CD4-positive, CD25-positive, alpha-beta regulatory T cell (primary cell): ENCODE measurements around the gene SLC13A4. TPM values are rescaled to one million over a fixed set of nuclear protein-coding genes. Genes with fewer than 3 reads are reported as not detected.

Source experiments
- ATAC-seq, 2 donors: fragments of 150-1000 bp; cut with Tn5 transposase; one replicate each; pipeline ENCODE4 v1.10.0; 2021; ENCODE audit warnings: low read depth in 2 of 2, moderate number of reproducible peaks in 2 of 2, moderate library complexity in 1 of 2
- DNase-seq, 3 donors: peaks; one replicate each; pipeline versions ENCODE4 v3.0.0 to v3.0.0-alpha.2; 2012 to 2022; ENCODE audit warnings: mixed read lengths in 1 of 3
- H3K27ac ChIP-seq: one replicate; pipeline ENCODE4 v1.7.0; 2013; ENCODE audit warnings: mild to moderate bottlenecking, low read length; ENCODE audit not compliant: insufficient read depth, poor library complexity, severe bottlenecking
- H3K27me3 ChIP-seq: one replicate; pipeline ENCODE4 v1.7.0; 2013; ENCODE audit warnings: low read length; ENCODE audit not compliant: control insufficient read depth, insufficient read depth
- H3K36me3 ChIP-seq: one replicate; pipeline ENCODE4 v1.7.0; 2013; ENCODE audit warnings: mild to moderate bottlenecking, low read length, moderate library complexity; ENCODE audit not compliant: control insufficient read depth, insufficient read depth
- H3K4me1 ChIP-seq: 2 replicates; pipeline ENCODE4 v1.7.0; 2013; ENCODE audit warnings: mild to moderate bottlenecking, low read length; ENCODE audit not compliant: insufficient read depth, control insufficient read depth, poor library complexity, severe bottlenecking
- H3K4me3 ChIP-seq: one replicate; pipeline ENCODE4 v1.7.0; 2013; ENCODE audit warnings: low read depth, mild to moderate bottlenecking, low read length, moderate library complexity
- H3K9me3 ChIP-seq, 2 experiments: 1 replicate in 1 of 2; 2 replicates in 1 of 2; pipeline ENCODE4 v1.7.0; 2013; ENCODE audit warnings: low read length in 2 of 2, mild to moderate bottlenecking in 1 of 2, moderate library complexity in 1 of 2; ENCODE audit not compliant: control insufficient read depth in 2 of 2
- H3K27ac Mint-ChIP-seq, 3 donors: one replicate each; pipeline ENCODE4 v1.8.0; 2020 to 2022; ENCODE audit warnings: mild to moderate bottlenecking in 3 of 3, mixed read lengths in 3 of 3, moderate library complexity in 2 of 3
- H3K27me3 Mint-ChIP-seq: one replicate; pipeline ENCODE4 v1.8.0; 2022; ENCODE audit warnings: mild to moderate bottlenecking, mixed read lengths
- H3K36me3 Mint-ChIP-seq: one replicate; pipeline ENCODE4 v1.8.0; 2020; ENCODE audit warnings: mixed read lengths
- H3K4me1 Mint-ChIP-seq, 4 donors: one replicate each; pipeline ENCODE4 v1.8.0; 2020 to 2022; ENCODE audit warnings: mixed read lengths in 4 of 4, mild to moderate bottlenecking in 1 of 4
- H3K4me3 Mint-ChIP-seq, 4 donors: one replicate each; pipeline ENCODE4 v1.8.0; 2020 to 2022; ENCODE audit warnings: mild to moderate bottlenecking in 4 of 4, mixed read lengths in 4 of 4, moderate library complexity in 3 of 4
- H3K9me3 Mint-ChIP-seq, 7 donors: one replicate each; pipeline ENCODE4 v1.8.0; 2020 to 2022; ENCODE audit warnings: mixed read lengths in 7 of 7, mild to moderate bottlenecking in 3 of 7, moderate library complexity in 2 of 7
- polyA plus RNA-seq, 4 donors: library from polyadenylated mRNA; unstranded; fragments of 300-500 nt; fragmentation: Illumina TruSeq; gene quantifications; one replicate each; pipeline ENCODE4 v1.2.3, GENCODE V29; 2021
- total RNA-seq: library from RNA; stranded (reverse); gene quantifications from one replicate; pipeline ENCODE4 v1.2.3, GENCODE V29; 2022

SLC13A4 gene
- total and polyA plus RNA-seq, 5 donors from 2014 or later: 0.02 to 0.24 (median 0.03) TPM; not detected in 2

DNA sequence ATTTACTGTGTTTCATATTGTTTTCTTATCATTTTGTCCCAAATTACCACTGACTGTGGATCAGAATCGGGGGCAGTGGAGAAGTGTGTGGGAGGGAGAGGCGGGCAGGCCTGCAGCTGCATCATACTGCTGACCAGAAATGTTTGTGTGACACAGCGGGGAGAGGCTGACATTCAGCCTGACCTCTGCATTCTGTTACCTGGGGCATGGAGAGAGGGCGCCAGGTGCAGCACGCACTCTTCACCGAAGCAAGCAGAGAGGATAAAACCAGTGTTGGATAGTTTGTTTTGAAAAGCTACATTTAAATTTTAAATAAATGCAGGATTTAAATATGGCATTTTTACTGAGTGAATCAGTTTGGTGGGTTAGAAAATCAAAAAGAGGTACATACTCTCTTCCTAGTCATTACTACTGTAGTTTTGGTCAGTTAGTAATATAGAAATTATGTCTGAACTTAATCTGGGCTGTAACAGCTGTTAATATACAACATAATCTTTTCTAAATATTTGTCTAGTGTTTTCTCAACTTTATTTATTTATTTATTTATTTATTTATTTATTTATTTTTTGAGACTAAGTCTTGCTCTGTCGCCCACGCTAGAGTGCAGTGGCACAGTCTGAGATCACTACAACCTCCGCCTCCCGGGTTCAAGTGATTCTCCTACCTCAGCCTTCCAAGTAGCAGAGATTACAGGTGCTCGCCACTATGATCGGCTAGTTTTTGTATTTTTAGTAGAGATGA is 74.5 kb downstream of the SLC13A4 start:
- Mint-ChIP-seq H3K36me3 (peaks cover 10% of the 10 kb centered on the region), H3K9me3 (no peaks in the 10 kb centered on the region), H3K27ac (peak overlapping the region in 1 of 3 donors; percentile 54), H3K4me1 (no peaks in the 10 kb centered on the region), H3K4me3 (no peak overlapping the region), H3K27me3 (no peaks in the 10 kb centered on the region)
- Histone ChIP-seq H3K27ac (no peak overlapping the region), H3K4me1 (no peaks in the 10 kb centered on the region), H3K36me3 (peaks cover 5% of the 10 kb centered on the region), H3K9me3 (no peaks in the 10 kb centered on the region), H3K4me3 (no peak overlapping the region), H3K27me3 (no peaks in the 10 kb centered on the region)
- ATAC-seq: no peak
- DNase-seq: no peak

GRCh38 chr7:135650831-135651573 is 77.0 kb downstream of the SLC13A4 start:
- Histone ChIP-seq H3K27me3 (no peaks in the 10 kb centered on the region), H3K4me1 (no peaks in the 10 kb centered on the region), H3K36me3 (peaks cover 28% of the 10 kb centered on the region), H3K27ac (no peak overlapping the region), H3K9me3 (no peaks in the 10 kb centered on the region), H3K4me3 (no peak overlapping the region)
- peaks cover 17% of the 10 kb centered on the region for H3K36me3 Mint-ChIP-seq
- H3K27ac Mint-ChIP-seq: peak overlapping the region in 2 of 3 donors; percentile 37 to 71
- no peaks in the 10 kb centered on the region for H3K4me1 Mint-ChIP-seq
- no peaks in the 10 kb centered on the region for H3K27me3 Mint-ChIP-seq
- H3K9me3 Mint-ChIP-seq: no peaks in the 10 kb centered on the region
- DNase-seq: no peak
- no peak overlapping the region for H3K4me3 Mint-ChIP-seq
- ATAC-seq: no peak

- H3K27ac ChIP-seq: no peak overlapping the region
- Mint-ChIP-seq H3K9me3 (peaks cover 0 to 1% (median 0%) of the 10 kb centered on the region in 7 donors), H3K4me1 (peaks cover 0 to 8% (median 3%) of the 10 kb centered on the region in 4 donors), H3K4me3 (no peak overlapping the region), H3K27ac (no peak overlapping the region), H3K36me3 (peaks cover 30% of the 10 kb centered on the region), H3K27me3 (no peaks in the 10 kb centered on the region)
- H3K9me3 ChIP-seq: no peaks in the 10 kb centered on the region
- no peaks in the 10 kb centered on the region for H3K27me3 ChIP-seq
- DNase-seq (no peak), ATAC-seq (no peak)
- no peaks in the 10 kb centered on the region for H3K4me1 ChIP-seq
- peaks cover 49% of the 10 kb centered on the region for H3K36me3 ChIP-seq
- H3K4me3 ChIP-seq: no peak overlapping the region
Observed at GRCh38 chr7:135648235-135648634, 79.8 kb downstream of the SLC13A4 start.

DNA sequence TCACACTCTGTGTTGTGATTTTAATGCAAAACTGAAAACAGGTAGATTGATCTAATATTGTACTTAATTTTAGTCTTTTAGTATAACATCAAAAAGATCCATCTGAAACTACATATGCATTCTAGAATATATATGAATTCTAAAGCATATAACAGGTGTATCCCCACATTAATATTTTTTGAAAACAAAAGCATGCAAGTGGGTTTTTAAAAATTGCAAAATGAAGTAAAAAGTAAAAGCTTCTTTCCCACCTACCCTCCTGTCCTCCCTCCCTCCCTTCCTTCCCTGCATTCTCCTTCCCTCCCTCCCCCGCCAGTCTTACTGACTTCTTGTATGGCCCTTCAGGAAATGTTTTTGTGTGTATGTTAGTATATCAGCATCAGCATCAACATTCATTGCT is 80.2 kb downstream of the SLC13A4 start:
- Histone ChIP-seq H3K27ac (no peak overlapping the region), H3K36me3 (peaks cover 54% of the 10 kb centered on the region), H3K4me1 (no peaks in the 10 kb centered on the region), H3K4me3 (no peak overlapping the region), H3K27me3 (no peaks in the 10 kb centered on the region), H3K9me3 (no peaks in the 10 kb centered on the region)
- Mint-ChIP-seq H3K27me3 (no peaks in the 10 kb centered on the region), H3K36me3 (peaks cover 30% of the 10 kb centered on the region), H3K4me3 (no peak overlapping the region), H3K9me3 (peaks cover 0 to 1% (median 0%) of the 10 kb centered on the region in 7 donors), H3K27ac (no peak overlapping the region), H3K4me1 (peaks cover 0 to 8% (median 3%) of the 10 kb centered on the region in 4 donors)
- no peak for ATAC-seq
- DNase-seq: no peak

DNA sequence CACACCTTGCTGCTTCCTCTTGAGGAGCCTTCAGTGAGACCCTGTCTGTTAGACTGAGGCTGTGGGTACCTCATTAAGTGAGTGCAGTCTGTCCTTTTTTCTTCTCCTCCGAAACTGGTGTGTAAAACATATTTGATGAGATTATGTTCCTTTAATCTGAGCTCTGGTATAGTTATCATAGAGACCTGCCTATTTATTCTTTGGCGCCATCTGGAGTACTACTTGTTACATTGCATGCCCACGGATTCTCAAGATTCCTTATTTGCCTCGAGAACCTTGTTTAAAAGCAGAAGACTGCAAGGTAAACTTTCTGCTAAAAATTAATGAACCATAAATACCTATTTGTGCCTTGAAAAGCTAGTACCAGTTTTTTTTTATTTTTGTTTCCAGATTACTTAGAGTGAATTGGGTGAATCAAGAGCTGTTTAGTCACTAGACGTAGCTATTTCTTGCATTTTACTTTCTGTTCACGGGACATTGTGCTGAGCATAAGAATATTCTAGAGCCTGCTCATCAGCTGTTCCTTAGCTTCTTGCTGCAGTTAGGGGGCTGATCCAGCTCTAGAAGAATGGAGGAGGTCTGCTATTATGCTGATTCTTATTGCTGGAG is 82.6 kb downstream of the SLC13A4 start:
- DNase-seq: peak in 2 of 3 donors; percentile 46 to 67
- peak; percentile 58 to 66 for ATAC-seq
- Histone ChIP-seq H3K27me3 (no peaks in the 10 kb centered on the region), H3K36me3 (peaks cover 71% of the 10 kb centered on the region), H3K4me3 (no peak overlapping the region), H3K4me1 (no peaks in the 10 kb centered on the region), H3K27ac (no peak overlapping the region), H3K9me3 (no peaks in the 10 kb centered on the region)
- no peak overlapping the region for H3K4me3 Mint-ChIP-seq
- peaks cover 0 to 8% (median 3%) of the 10 kb centered on the region in 4 donors for H3K4me1 Mint-ChIP-seq
- H3K27ac Mint-ChIP-seq: no peak overlapping the region
- peaks cover 0 to 1% (median 0%) of the 10 kb centered on the region in 7 donors for H3K9me3 Mint-ChIP-seq
- no peaks in the 10 kb centered on the region for H3K27me3 Mint-ChIP-seq
- H3K36me3 Mint-ChIP-seq: peaks cover 37% of the 10 kb centered on the region

DNA sequence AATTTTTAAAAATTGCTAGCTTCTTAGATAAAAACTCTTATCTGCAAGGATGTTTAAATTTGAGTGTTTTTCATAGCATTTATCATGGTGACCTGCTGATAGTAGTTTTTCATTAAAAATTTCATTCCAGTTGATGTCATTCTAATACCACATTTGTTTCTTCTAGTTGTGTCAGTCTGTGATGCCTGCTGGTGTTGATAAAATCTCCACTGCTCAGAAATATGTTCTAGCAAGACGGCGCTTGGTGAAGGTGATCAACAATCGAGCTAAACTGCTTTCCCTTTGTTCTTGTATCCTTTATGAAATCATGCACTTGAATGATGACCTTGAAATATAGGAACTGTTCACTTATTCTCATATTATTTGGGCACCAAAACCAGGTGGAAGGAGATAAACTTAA is 83.3 kb downstream of the SLC13A4 start:
- peaks cover 0 to 8% (median 3%) of the 10 kb centered on the region in 4 donors for H3K4me1 Mint-ChIP-seq
- no peaks in the 10 kb centered on the region for H3K4me1 ChIP-seq
- H3K4me3 ChIP-seq: no peak overlapping the region
- H3K27ac Mint-ChIP-seq: peak overlapping the region in 1 of 3 donors; percentile 39
- peaks cover 0 to 1% (median 0%) of the 10 kb centered on the region in 7 donors for H3K9me3 Mint-ChIP-seq
- no peak overlapping the region for H3K4me3 Mint-ChIP-seq
- H3K27ac ChIP-seq: no peak overlapping the region
- DNase-seq (no peak), ATAC-seq (no peak)
- no peaks in the 10 kb centered on the region for H3K27me3 ChIP-seq
- H3K36me3 Mint-ChIP-seq: peaks cover 39% of the 10 kb centered on the region
- no peaks in the 10 kb centered on the region for H3K27me3 Mint-ChIP-seq
- H3K9me3 ChIP-seq: no peaks in the 10 kb centered on the region
- peaks cover 78% of the 10 kb centered on the region for H3K36me3 ChIP-seq

DNA sequence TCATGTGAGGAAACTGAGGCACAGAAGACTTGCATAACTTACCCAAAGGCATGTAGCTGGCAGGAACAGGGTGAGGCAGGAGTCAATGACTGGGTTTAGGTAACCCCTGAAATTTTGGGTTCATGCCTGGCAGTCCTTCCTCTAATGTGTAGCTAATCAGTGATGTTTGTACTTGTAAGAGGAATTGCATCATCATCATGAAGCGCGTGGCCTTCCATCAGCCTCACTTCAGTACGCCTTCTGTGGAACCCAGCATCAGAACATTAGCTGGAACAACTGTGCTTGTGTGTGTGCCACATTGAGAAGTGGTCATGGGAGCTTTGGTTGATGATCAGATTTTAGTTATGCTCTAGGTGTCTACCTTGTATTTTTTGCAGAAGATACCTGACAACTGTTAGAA is 83.8 kb downstream of the SLC13A4 start:
- DNase-seq: no peak
- no peak overlapping the region for H3K27ac ChIP-seq
- H3K27me3 Mint-ChIP-seq: no peaks in the 10 kb centered on the region
- H3K36me3 Mint-ChIP-seq: peaks cover 43% of the 10 kb centered on the region
- peaks cover 0 to 8% (median 3%) of the 10 kb centered on the region in 4 donors for H3K4me1 Mint-ChIP-seq
- H3K4me1 ChIP-seq: no peaks in the 10 kb centered on the region
- no peak overlapping the region for H3K4me3 Mint-ChIP-seq
- no peak overlapping the region for H3K4me3 ChIP-seq
- H3K36me3 ChIP-seq: peaks cover 81% of the 10 kb centered on the region
- H3K27me3 ChIP-seq: no peaks in the 10 kb centered on the region
- no peak for ATAC-seq
- H3K9me3 Mint-ChIP-seq: peaks cover 0 to 1% (median 0%) of the 10 kb centered on the region in 7 donors
- no peaks in the 10 kb centered on the region for H3K9me3 ChIP-seq
- peak overlapping the region in 1 of 3 donors; percentile 39 for H3K27ac Mint-ChIP-seq
